SK-N-SH (cell line): ENCODE results near the gene TSPAN4. TPM values are rescaled to one million over a fixed set of nuclear protein-coding genes. Genes with fewer than 3 reads are reported as not detected.

Experiments used
- CTCF ChIA-PET: fragments of 300-600, 350-600 bp; formaldehyde crosslinking; extraction: SDS; loops from one replicate; lab custom pipeline; 2021; lab: Yijun Ruan, JAX
- POLR2A ChIA-PET: fragments of 350-600 bp; sonication (Branson Sonifier 250); formaldehyde crosslinking; extraction: SDS; loops from one replicate; lab custom pipeline; 2020; ENCODE audit warnings: antibody characterized with exemption, inconsistent platforms; lab: Yijun Ruan, JAX
- DNase-seq: peaks from one replicate; pipeline ENCODE4 v3.0.0; 2012
- H2AFZ ChIP-seq: fragments of 200-600 bp; sonication (generic); 2 replicates; pipeline ENCODE4 v1.8.1; 2016; ENCODE audit warnings: antibody characterized with exemption, mild to moderate bottlenecking, low read depth
- H3F3A ChIP-seq: fragments of 200-600 bp; sonication (generic); replicated peaks from 2 replicates; pipeline ENCODE3; 2016; ENCODE audit warnings: antibody characterized with exemption, mild to moderate bottlenecking; ENCODE audit not compliant: insufficient read depth
- H3K27ac ChIP-seq, 2 experiments: fragments of 200-500 bp in 1 of 2; fragments of 200-600 bp in 1 of 2; sonication (Bioruptor generic) in 1 of 2; sonication (generic), shearing (Covaris generic) in 1 of 2; 2 replicates each; pipeline versions ENCODE4 v1.5.1 to v1.6.1; 2014 to 2016; ENCODE audit warnings: low read depth in 2 of 2, inconsistent platforms in 1 of 2, low read length in 1 of 2, mild to moderate bottlenecking in 1 of 2, mixed read lengths in 1 of 2
- H3K27me3 ChIP-seq: fragments of 200-600 bp; sonication (generic), shearing (Covaris generic); 2 replicates; pipeline ENCODE4 v1.6.1; 2016; ENCODE audit warnings: mixed run types; ENCODE audit not compliant: insufficient read depth
- H3K36me3 ChIP-seq, 2 experiments: fragments of 200-500 bp in 1 of 2; fragments of 200-600 bp in 1 of 2; sonication (Bioruptor generic) in 1 of 2; sonication (generic) in 1 of 2; replicated peaks in 1 of 2; 2 replicates each; pipeline versions ENCODE3 to v1.5.1; 2014 to 2016; ENCODE audit warnings: low read length in 1 of 2, mild to moderate bottlenecking in 1 of 2; ENCODE audit not compliant: insufficient read depth in 2 of 2, control insufficient read depth in 1 of 2
- H3K4me1 ChIP-seq, 2 experiments: fragments of 200-500 bp in 1 of 2; fragments of 200-600 bp in 1 of 2; sonication (Bioruptor generic) in 1 of 2; sonication (generic), shearing (Covaris generic) in 1 of 2; 2 replicates each; pipeline versions ENCODE4 v1.5.1 to v1.6.1; 2014 to 2016; ENCODE audit warnings: low read depth in 1 of 2, low read length in 1 of 2, mixed run types in 1 of 2; ENCODE audit not compliant: insufficient read depth in 2 of 2, control insufficient read depth in 1 of 2
- H3K4me2 ChIP-seq: fragments of 200-600 bp; sonication (generic), shearing (Covaris generic); 2 replicates; pipeline ENCODE4 v1.6.1; 2017; ENCODE audit warnings: mixed run types
- H3K4me3 ChIP-seq, 2 experiments: fragments of 200-500 bp in 1 of 2; fragments of 200-600 bp in 1 of 2; sonication (Bioruptor generic) in 1 of 2; sonication (generic), shearing (Covaris generic) in 1 of 2; 2 replicates each; pipeline versions ENCODE4 v1.5.1 to v1.8.1; 2014 to 2016; ENCODE audit warnings: low read depth in 2 of 2, inconsistent platforms in 1 of 2, low read length in 1 of 2, mild to moderate bottlenecking in 1 of 2, mixed read lengths in 1 of 2, moderate library complexity in 1 of 2
- H3K79me2 ChIP-seq: fragments of 200-600 bp; sonication (generic); 2 replicates; pipeline ENCODE4 v1.8.1; 2017; ENCODE audit warnings: mild to moderate bottlenecking; ENCODE audit not compliant: insufficient read depth
- H3K9ac ChIP-seq: fragments of 200-600 bp; sonication (generic); 2 replicates; pipeline ENCODE4 v1.6.1; 2017; ENCODE audit warnings: mixed run types
- H3K9me2 ChIP-seq: fragments of 200-600 bp; sonication (generic); 2 replicates; pipeline ENCODE4 v1.6.1; 2017; ENCODE audit warnings: mixed run types
- H3K9me3 ChIP-seq: fragments of 200-600 bp; sonication (generic); 2 replicates; pipeline ENCODE4 v1.6.1; 2017; ENCODE audit warnings: mixed run types, mild to moderate bottlenecking, moderate library complexity
- H4K20me1 ChIP-seq: fragments of 200-600 bp; sonication (generic); 2 replicates; pipeline ENCODE4 v1.6.1; 2017; ENCODE audit warnings: mild to moderate bottlenecking, mixed run types; ENCODE audit not compliant: insufficient read depth
- FOXJ3 ChIP-seq: sonication (generic); formaldehyde crosslinking; IDR thresholded peaks from 2 replicates; pipeline ENCODE4 v1.5.1; 2020; ENCODE audit warnings: mild to moderate bottlenecking, missing genetic modification reagents
- JUND ChIP-seq: IDR thresholded peaks from 2 replicates; pipeline ENCODE4 v1.4.0; 2012
- MXI1 ChIP-seq: IDR thresholded peaks from 2 replicates; pipeline ENCODE4 v1.6.1; 2012; ENCODE audit warnings: mild to moderate bottlenecking, low read depth, low read length, improper control_type of control experiment
- NRF1 ChIP-seq: IDR thresholded peaks from 2 replicates; pipeline ENCODE4 v1.6.1; 2012; ENCODE audit warnings: low read depth, mild to moderate bottlenecking, low read length
- SMC3 ChIP-seq: IDR thresholded peaks from 2 replicates; pipeline ENCODE4 v1.6.1; 2012; ENCODE audit warnings: low read depth, low read length, improper control_type of control experiment
- WGBS: methylation state at CpG from one replicate; pipeline ENCODE4 v1.1.6; 2017; ENCODE audit warnings: low lambda C conversion rate; 5-methylcytosine and 5-hydroxymethylcytosine counted together
- polyA plus RNA-seq, 3 experiments: library from polyadenylated mRNA; depleted of rRNA; stranded (reverse); fragments of >200 nt; gene quantifications; 2 replicates each; pipeline ENCODE4 v1.2.3, GENCODE V29; 2012
- TF ChIP-seq, protein P1 (sequence below): IDR thresholded peaks from 2 replicates; pipeline ENCODE4; 2012

Gene TSPAN4
- polyA plus RNA-seq, 1 of the 3 experiments (the other 2 are of a cell fraction): 226 TPM

DNA sequence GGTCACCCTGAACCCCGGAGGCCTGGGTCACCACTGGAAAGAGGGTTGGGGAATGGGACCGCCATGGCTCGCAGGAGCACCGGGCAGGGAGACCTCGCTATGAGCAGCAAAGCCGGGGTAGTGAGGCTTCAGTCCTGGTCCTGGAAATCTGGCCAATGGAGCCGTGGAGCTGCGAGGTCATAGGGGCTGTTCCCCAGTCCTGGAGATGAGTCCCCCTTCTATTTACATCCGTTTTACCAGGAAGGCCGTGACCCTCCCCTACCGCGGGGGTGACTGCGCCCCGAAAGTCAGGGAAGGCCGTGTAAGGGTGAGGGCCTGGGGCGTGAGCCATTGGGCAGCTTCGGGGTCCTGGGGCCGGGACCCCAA, 38.1 kb upstream of the TSPAN4 start:
- H3K9ac ChIP-seq: peak overlapping the region; percentile 64
- H3K79me2 ChIP-seq: peaks cover 54% of the 10 kb centered on the region
- ChIA-PET CTCF (interaction anchor here (0.9 to 2.9 kb wide), 3 partner anchors 14 to 43 kb away, joined by 3 to 13 read pairs (median 3); partner anchors contain the start of gene CEND1), POLR2A (interaction anchor here (1.6 to 2.0 kb wide), 2 partner anchors 10 to 14 kb away, joined by 7 to 8 read pairs; partner anchors contain the start of gene PNPLA2)
- no peaks in the 10 kb centered on the region for H4K20me1 ChIP-seq
- 32% methylated on average over 10 of the region's 18 CpGs for WGBS
- peak overlapping the region in 1 of 2 experiments; percentile 78; a peak in 2 of 4 replicates for H3K27ac ChIP-seq
- H3K4me2 ChIP-seq: peak overlapping the region; percentile 94
- H3K9me3 ChIP-seq: no peaks in the 10 kb centered on the region
- H3K4me3 ChIP-seq: peak overlapping the region; percentile 62 to 72
- H3F3A ChIP-seq: peaks cover 16% of the 10 kb centered on the region
- H3K27me3 ChIP-seq: no peaks in the 10 kb centered on the region
- H2AFZ ChIP-seq: no peak overlapping the region
- DNase-seq: peak; percentile 55
- TF ChIP-seq, protein P1, sequence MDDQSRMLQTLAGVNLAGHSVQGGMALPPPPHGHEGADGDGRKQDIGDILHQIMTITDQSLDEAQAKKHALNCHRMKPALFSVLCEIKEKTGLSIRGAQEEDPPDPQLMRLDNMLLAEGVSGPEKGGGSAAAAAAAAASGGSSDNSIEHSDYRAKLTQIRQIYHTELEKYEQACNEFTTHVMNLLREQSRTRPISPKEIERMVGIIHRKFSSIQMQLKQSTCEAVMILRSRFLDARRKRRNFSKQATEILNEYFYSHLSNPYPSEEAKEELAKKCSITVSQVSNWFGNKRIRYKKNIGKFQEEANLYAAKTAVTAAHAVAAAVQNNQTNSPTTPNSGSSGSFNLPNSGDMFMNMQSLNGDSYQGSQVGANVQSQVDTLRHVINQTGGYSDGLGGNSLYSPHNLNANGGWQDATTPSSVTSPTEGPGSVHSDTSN: no peak
- H3K36me3 ChIP-seq: peaks cover 0 to 35% of the 10 kb centered on the region in 2 experiments
- H3K4me1 ChIP-seq: peaks cover 14 to 18% of the 10 kb centered on the region in 2 experiments; a peak in 2 of 4 replicates
- H3K9me2 ChIP-seq: no peaks in the 10 kb centered on the region

DNA sequence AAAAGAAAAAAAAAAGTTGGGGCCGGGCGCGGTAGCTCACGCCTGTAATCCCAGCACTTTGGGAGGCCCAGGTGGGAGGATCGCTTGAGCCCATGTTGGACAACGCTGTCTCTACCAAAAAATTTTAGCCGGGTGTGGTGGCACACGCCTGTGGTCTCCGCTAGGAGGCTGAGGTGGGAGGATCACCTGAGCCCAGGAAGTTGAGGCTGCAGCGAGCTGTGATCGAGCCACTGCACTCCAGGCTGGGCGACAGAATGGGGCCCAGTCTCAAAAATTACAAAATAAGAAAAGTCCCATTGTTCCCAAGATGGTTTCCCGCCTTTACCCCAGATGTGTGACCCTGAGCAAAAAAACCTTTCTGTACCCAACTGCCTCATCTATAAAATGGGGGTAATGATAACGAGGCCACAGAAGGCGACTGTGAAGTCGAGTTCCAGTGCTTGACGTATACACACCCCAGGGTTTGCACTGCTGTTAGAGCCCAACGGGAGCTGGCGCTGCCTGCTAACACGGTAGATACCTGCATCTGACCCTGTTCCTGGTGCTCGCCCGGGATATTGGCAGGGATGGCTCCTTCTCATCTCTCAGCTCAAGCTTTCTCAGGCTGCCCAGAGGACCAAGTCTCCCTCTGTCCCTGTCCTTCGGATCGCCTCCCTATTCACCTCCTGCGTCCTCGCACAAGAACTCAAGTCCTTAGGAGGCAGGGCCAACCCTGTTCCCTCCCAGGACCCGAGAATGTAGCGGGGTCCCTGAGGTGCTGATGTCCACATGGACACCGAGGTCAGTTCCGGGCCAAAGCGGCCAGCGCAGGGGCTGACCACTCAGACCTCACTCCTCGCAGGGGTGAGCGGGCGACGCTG, 34.0 kb upstream of the TSPAN4 start:
- Histone ChIP-seq H2AFZ (no peak overlapping the region), H3K9me3 (no peaks in the 10 kb centered on the region), H3K36me3 (peaks cover 24 to 26% of the 10 kb centered on the region in 2 experiments), H3K4me1 (peaks cover 14 to 31% of the 10 kb centered on the region in 2 experiments; a peak in 2 of 4 replicates), H3K4me2 (peak overlapping the region; percentile 99), H3K9me2 (no peaks in the 10 kb centered on the region), H3F3A (peaks cover 34% of the 10 kb centered on the region), H3K27ac (peak overlapping the region; percentile 97 to 98)
- CTCF ChIA-PET: interaction anchor here (1.0 to 1.5 kb wide), 5 partner anchors 10 to 54 kb away, joined by 3 to 4 read pairs (median 3); partner anchors contain the start of gene PNPLA2
- TF ChIP-seq MXI1 (peak; percentile 76; the same call in 1 of the 2 replicates), FOXJ3 (CRISPR knock-in tag) (no peak), SMC3 (no peak), NRF1 (peak; percentile 12; the same call in 1 of the 2 replicates), JUND (no peak)
- TF ChIP-seq, all 33 proteins: peak for 2
- POLR2A ChIA-PET: interaction anchor here (1.0 to 2.2 kb wide), 9 partner anchors 11 to 51 kb away, joined by 3 to 34 read pairs (median 6); partner anchors contain the start of genes CD151, CEND1 and PNPLA2
- H3K27me3 ChIP-seq: no peaks in the 10 kb centered on the region
- H3K4me3 ChIP-seq: peak overlapping the region; percentile 81 to 97
- DNase-seq: peak; percentile 88
- peaks cover 78% of the 10 kb centered on the region for H3K79me2 ChIP-seq
- peak overlapping the region; percentile 97 for H3K9ac ChIP-seq
- WGBS: 26% methylated on average over 29 of the region's 36 CpGs
- H4K20me1 ChIP-seq: peaks cover 30% of the 10 kb centered on the region
